GM19463 (cell line): ENCODE results near the gene EHBP1.

ENCODE experiments used
- ATAC-seq: cut with Tn5 transposase; IDR thresholded peaks from one replicate; pipeline ENCODE4 v1.9.1; 2021; ENCODE audit warnings: mild to moderate bottlenecking, moderate library complexity; ENCODE audit not compliant: unreplicated experiment

The EHBP1 gene

DNA sequence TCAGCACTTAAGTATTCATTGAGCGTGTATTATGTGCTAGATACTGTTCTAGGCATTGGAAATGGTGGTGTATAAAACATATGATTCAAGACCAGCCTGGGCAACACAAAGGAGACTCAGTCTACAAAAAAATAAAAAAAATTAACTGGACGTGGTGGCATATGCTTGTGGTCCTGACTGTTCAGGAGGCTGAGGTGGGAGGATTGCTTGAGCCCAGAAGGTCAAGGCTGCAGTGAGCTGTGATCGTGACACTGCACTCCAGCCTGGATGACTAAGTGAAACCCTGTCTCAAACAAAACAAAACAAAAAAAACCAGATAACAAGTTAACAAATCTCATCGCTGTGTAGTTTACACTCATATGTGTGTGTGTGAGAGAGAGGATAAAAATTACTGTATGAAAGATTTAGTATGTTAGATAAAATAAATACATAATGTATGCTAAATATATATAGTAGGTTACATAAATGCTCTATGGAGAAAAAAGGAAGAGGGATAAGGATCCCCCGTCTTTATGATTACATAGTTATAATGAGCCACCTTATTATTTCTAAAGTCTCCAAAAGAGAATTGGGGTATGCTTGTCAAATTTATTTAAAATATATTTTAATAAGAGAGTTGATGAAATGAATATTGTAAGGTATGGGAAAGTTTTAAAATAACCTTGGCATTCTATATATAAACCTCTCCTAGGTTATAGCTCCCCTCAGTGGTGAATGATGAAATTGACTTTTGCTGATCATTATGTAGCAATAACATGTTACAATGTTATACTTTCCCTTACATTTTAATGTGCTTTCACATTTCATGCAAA lies 69.2 kb downstream of the EHBP1 start:
- no peak for ATAC-seq

DNA sequence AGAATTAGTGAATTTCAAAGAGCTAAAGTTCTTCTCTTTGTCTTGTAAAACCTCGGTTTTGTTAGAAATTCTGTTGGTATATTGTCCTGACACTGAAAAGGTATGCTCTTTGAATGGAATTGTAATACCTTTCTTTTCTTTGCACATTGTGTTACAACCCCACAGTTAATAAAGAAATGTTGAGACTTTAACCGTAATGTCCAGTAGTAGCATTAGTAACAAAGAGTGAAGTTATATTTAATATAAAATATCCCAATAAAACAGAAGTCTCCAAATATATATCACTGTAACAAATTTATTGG lies 69.8 kb downstream of the EHBP1 start:
- no peak for ATAC-seq

DNA sequence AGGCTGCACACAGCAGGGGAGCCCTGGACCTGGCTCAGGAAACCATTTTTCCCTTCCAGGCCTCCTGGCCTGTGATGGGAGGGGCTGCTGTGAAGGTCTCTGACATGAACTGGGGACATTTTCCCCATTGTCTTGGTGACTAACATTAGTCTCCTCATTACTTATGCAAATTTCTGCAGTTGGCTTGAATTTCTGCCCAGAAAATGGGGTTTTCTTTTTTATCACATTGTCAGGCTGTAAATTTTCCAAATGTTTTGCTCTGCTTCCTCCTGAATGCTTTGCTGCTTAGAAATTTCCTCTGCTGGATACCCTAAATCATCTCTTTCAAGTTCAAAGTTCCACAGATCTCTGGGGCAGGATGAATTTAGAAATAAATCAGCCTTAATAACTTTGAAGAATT lies 78.2 kb downstream of the EHBP1 start:
- ATAC-seq: no peak

DNA sequence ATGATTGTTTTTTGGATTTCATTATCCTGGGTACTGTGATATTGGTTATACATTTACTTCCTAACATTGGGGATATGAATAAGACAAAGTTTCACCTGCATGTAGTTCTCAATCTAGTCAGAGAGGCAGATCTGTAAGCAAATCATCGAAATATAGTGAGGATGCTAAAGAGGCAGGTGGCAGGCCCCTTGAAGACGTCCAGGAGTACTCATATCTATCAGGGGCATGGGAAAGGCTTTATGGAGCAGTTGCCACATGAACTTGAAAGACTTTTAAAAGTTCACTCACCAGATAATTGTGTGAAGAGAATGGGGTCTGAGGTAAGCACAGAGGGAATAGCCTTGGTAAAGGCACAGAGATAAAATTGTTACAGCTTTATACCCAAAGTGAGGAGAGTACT lies 78.8 kb downstream of the EHBP1 start:
- ATAC-seq: no peak

DNA sequence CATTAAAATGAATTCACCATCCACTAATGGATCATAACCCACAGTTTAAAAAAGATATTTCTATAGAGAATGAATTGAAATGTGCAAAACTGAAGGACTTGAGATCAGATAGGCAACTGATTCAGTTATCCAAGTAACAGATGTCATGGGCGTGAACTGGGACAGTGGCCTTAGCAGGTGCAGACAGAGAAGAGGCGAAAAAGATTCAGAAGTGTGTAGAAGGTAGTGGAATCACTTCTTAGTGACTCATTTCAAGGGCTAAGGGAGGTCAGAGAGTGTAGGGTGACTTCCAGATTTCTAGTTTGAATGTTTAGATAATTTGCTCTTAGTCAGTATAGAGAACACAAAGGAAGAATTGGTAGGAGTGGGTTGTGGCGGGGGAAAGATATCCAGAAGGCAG lies 79.7 kb downstream of the EHBP1 start:
- peak; percentile 64 for ATAC-seq

DNA sequence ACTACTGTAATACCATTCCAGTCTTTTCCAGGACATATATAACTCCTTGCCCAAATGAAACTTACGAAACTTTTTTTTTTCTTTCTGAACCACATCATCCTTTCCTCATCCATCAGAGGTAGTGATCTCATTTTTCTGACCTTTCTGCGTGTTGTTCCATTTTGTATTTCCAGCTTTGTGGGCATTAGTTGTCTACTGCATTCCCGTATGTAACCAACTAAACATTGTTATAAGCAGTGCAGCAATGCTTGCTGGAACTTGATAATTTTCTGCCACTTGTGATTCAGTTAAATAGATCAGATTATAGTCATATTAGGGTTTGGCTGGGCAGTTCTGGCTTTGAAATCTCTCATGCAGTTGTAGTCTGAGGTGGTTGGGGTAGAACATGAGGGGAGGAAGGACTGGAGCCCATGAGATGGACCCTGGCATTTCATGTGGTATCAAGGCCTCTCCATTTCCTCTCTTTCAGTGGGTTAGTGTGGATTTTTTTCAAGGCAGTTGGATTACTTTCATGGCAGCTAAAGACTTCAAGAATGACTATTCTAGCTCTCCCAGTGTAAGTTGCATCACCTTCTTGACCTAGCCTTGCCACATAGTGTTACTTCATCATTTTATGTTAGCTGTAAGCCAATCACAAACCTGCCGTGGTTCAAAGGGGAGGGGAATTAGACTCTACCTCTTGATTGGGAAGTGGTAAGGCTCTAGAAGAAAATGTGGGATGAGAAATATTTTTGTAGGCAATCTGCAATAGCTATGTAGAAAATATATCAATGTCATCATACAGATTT lies 80.5 kb downstream of the EHBP1 start:
- ATAC-seq: no peak

DNA sequence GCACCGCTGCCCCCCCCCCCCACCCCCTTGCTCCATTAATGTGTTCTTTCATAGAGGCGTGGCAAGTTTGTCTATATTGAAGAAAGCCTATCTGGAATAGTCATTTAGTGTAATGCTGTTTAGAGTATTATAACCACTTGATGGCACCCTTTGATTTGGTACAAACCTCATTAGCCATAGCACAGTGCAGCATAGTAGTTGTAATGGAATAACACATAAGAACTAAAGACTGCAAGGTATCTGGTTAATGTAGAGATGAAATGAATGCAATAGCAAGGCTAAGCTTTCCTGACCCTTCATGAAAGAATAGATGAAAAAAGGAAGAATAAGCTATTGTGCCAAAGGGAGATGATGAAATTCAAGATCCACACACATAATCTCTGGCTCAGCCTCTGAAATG lies 81.9 kb downstream of the EHBP1 start:
- peak; percentile 73 for ATAC-seq

DNA sequence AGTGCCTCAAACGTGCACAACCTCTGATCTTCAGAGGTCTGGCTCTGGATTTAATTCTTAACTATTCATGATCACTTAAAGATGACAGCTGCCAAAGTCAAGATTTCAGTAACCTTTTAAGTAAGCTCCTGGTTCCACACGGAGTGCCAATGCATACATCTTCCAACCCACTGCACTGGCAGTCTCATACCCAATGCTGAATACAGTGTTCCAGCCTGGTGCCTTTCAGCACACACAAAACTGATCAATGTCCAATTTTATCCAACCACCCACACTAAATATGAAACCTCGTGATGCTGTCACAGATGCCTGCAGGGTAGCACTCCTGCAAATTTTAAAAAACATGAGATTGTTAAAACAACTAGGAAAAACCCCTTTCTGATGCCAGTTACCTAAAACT lies 84.0 kb downstream of the EHBP1 start:
- no peak for ATAC-seq

DNA sequence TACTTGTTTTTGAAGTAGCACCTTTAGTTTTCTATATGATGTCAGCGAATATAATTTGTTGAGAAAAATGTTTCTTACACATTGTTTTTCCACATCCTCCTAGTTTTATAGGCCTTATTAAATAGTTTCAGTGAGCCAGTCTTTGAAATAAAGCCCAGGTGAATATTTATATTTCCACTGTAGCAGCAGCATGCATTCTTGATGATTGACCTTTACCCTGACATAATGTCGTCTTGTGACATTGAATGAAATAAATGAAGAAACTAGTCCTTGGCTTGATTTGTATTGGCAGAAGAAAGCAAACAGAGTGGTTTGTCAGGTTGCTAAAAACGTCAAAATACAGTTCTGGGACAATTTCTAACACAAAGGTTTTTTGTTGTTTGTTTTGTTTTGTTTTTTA lies 84.4 kb downstream of the EHBP1 start:
- ATAC-seq: no peak

DNA sequence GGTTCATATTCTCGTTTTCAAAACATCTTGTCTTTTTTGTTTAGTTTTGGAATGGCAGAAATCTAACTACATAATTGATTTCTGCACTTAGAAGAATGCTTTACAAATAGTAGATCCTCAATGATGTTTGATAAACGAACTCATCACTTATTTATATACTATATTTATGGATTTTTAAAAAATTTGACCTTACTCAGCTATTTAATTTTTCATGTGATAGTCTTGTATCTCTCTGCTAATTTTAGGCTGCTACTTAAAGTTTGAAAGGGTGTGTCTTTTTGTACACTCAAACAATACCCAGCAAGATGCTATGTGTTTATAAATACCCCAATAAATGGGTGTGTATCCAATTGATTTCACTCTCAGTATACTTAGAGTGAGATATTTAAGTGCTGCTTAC lies 86.9 kb downstream of the EHBP1 start:
- no peak for ATAC-seq

DNA sequence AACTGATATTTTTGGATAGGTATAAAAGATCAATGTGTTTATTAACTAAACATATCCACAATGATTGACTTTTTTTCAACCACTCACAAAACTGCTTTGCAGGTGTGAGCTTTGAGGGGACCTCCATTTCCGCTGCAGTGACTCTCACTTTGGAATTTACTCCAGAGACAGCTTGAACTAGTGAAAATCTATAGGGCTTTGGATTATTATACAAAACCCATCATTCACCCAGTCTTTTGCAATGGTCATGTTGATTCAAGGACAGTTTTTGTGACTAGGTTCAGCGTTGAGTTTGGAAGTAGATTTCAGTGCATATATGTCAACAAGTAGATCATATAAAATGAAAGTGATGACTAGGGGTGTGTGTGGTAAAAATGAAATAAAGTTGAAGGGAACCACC lies 87.7 kb downstream of the EHBP1 start:
- ATAC-seq: no peak

DNA sequence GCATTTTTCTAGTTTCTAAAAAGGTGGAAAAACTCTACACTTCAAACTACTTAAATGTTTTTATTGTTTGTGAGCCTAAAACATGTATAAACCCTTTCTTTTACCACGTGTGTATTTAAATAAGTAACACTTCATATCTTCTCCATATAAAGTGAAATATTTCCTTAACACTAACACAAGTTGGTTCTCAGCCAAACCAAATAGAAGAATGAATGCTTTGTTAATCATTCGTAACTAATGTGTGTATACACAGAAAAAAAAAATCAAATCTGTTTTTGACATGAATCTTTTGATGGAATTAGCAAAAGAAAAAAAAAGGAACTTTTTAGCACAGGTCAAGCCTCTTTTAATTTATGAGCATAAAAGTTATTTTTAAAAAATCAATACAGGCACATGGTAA lies 89.3 kb downstream of the EHBP1 start:
- ATAC-seq: no peak

DNA sequence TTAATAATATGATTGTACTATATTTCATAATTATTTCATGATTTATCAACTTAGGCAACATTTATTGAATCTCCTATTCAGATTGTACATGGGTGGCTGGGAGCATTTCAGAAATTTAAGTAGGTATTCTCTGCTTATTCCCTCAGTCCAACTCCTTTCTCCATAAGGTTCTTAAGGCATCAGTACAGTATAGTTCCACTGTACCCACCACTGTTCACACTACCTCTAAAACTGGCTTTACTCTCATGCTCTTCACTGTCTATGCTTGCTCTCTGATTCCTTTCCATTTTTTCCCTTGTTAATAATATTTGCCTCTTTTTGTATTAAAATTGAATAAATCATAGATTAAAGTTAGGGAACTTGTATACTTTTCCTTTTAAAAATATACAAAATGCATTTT lies 89.8 kb downstream of the EHBP1 start:
- ATAC-seq: no peak

DNA sequence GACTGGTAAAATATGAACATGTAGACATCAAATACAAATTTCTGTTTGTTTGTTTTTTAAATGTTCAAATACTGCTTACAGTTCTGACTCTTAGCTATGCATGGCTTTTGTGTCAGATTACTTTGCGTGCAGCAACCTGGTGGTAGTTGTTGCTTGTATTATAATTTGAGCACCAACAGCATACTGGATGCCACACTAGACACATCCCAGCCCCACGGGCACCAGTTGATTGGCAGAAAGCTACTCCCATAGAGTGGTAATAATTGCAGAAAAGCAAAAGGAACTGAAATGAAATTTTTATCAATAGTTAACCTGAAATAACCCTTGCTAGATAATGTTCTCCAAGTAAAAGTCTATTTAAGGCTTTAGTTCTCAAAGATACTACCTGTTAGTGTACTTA lies 91.6 kb downstream of the EHBP1 start:
- no peak for ATAC-seq

DNA sequence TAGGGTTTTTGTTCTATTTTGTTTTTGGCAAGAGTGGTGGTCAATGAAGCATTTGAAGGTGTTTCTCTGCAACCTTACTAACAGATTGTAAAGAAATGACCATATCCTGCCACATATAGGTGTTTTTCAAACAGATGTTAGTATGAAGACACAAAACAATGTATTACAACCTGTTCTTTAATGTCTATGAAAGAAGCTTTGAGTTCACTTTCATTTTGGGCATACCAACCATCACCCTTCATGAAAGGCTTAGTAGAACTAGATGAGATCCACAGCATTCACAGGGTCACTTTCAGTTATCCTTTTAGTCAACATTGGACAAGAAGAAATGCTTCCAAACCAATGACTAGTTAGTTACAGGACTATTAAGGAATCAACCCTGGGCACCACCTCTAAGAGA lies 95.1 kb downstream of the EHBP1 start:
- ATAC-seq: peak; percentile 57

DNA sequence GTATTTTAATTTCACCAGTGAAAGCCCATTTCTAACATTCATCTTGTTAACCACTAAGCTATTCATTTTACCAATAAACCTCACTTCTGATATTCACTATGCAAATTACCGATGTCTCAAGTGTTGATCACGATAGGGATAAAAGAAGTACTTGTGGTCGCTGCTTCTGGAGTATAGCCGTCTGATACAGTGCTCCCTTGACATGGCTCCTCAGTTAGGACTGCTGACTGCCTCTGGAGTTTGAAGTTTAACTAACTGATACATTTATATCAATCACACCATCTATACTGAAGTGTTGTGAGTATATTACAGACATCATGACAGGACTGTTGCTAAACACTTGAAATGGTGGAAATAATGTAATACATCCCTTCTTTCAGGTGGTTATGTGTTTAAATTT lies 95.6 kb downstream of the EHBP1 start:
- no peak for ATAC-seq

DNA sequence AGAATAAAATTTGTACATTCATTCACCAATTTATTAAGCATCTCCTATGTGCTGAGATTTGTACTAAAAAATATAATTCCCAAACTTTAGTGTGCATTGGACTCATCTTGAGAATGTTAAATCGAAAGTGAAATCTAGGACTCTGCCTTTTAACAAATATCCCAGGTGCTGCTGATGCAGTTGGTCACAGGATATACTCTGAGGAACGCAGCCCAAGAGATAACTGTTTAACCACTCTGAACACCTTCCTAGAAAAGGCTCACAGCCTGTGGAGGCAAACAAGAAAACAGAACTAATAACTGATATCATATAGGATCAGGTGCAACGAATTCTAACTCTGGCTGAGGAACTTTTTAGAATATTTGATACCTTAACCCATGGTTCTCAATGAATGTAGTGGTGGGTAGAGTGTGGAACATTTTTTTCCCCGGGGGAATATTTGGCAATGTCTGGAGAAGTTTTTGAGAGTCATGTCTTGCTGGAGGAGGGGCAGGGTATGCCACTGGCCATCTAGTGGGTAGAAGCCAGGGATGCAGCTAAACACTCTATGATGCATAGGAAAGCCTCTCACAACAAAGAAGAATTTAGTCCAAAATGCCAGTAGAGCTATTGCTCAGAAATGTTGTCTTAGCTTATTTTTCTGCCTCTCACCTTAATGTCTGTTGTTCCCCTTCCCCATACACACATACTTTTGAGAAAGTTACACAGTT lies 96.5 kb downstream of the EHBP1 start:
- ATAC-seq: no peak

DNA sequence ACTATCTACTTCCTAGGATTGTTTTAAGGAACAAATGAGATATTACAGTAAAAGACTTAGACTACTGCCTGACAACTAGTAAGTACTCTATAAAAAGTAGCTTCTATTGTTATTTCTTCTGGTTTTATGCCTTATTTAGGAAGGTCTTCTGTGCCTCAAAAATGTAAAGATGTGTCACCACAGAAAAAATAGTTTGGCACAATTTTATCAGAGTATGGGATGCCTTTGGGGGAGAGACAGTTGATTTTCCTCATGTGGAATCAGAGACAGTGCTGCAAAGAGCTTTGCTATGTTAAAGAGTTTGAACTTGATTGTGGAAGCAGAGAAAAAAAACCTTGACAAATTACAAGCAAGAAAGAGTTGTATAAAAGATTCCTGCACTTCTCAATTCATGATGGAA lies 98.4 kb downstream of the EHBP1 start:
- no peak for ATAC-seq

DNA sequence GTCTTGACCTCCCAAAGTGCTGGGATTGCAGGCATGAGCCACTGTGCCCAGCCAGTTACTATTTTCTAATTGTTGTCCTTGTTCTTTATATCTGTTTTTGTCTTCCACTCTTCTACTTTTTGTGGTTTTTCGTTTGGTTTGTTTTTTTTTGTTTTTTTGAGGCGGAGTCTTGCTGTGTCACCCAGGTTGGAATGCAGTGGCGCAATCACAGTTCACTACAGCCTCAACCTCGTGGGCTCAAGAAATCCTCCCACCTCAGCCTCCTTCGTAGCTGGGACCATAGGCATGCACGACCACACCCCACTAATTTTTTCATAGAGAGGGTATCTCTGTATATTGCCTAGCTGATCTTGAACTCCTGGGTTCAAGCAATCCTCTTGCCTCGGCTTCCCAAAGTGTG lies 100.7 kb downstream of the EHBP1 start:
- ATAC-seq: no peak

DNA sequence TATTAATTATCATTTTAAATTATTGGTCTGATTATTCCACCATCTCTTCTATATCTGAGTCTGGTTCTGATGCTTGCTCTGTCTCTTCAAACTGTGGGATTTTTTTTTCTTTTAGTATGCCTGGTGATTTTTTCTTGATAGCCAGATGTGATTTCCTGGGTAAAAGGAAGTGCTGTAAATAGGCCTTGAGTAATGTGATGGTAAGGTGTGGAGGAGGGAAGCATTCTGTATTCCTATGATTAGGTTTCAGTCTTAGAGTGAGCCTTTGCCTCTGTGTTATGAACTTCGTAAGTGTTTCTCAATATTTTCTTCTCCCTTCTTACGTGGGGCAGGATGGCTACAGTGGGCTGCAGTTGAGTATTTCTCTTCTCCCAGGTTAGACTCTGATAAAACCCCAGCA lies 103.0 kb downstream of the EHBP1 start:
- no peak for ATAC-seq

DNA sequence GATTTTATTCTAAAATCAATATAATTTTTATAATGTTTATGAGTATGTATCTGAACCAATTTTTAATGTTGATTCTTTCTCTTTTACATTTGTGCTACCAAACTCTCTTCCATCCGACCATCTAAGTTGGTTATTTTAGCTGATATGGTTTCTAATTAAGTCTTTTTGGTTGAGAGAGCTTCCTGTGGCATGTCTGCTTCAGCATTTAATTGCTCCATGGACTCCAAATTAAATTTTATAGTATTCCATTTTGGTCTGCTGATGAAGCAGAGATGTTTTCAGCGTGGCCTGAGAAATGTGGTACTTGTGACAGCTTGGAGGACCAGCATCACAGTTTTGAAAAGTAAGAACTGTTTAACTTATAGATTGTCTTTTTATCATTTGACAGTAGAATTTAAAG lies 105.6 kb downstream of the EHBP1 start:
- no peak for ATAC-seq

DNA sequence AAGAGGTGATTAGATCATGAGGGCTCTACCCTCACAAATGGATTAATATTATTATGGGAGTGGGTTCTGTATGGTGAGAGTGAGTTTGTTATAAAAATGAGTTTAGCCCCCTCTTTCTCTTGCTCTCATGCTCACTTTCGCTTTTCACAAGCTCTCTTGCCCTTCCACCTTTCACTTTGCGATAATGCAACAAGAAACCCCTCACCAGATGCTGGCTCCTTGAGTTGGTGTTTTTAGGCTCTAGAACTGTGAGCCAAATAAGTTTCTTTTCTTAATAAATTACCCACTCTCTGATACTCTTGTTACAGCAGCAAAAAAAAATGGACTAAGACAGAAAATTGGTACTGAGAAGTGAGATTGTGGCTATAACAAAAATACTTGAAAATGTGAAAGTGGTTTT lies 106.5 kb downstream of the EHBP1 start:
- no peak for ATAC-seq
